OCI-LY1 (cell line): ENCODE results near the gene MMP11.

Experiments
- EZH2 ChIP-seq: fragments of 200-600 bp; sonication (generic), shearing (Covaris generic); IDR thresholded peaks from 2 replicates; pipeline ENCODE4 v1.8.0; 2017; ENCODE audit warnings: borderline replicate concordance, mixed run types, mild to moderate bottlenecking, antibody characterized with exemption, low read length, moderate library complexity, mixed read lengths
- TF ChIP-seq, protein P1 (sequence below): fragments of 200-600 bp; sonication (generic), shearing (Covaris generic); IDR thresholded peaks from 2 replicates; pipeline ENCODE4 v1.5.1; 2017; ENCODE audit warnings: mild to moderate bottlenecking, antibody characterized with exemption, low read length, moderate library complexity, mixed read lengths

DNA sequence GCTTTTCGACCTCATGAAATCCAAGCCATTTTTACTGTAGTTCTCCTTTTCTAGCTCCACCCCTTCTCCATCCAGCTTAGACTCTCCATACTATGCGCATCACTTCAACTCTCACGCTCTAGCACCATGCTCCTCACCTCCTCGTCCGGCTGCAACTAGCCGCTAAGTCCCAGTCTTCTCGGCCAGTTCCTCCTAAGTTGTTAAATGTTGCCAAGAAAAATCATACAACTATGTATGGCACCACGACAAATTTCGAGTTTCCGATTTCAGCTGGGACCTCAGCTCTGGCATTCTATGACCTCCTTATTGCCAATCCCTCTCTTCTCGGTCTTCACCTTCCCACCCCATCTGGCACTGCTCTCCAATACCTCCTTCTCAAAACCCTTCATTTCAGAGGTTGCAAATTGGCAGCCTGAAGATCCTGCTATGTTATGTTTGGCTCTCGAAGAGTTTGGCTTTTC, 22.8 kb upstream of the MMP11 start:
- TF ChIP-seq, protein P1, sequence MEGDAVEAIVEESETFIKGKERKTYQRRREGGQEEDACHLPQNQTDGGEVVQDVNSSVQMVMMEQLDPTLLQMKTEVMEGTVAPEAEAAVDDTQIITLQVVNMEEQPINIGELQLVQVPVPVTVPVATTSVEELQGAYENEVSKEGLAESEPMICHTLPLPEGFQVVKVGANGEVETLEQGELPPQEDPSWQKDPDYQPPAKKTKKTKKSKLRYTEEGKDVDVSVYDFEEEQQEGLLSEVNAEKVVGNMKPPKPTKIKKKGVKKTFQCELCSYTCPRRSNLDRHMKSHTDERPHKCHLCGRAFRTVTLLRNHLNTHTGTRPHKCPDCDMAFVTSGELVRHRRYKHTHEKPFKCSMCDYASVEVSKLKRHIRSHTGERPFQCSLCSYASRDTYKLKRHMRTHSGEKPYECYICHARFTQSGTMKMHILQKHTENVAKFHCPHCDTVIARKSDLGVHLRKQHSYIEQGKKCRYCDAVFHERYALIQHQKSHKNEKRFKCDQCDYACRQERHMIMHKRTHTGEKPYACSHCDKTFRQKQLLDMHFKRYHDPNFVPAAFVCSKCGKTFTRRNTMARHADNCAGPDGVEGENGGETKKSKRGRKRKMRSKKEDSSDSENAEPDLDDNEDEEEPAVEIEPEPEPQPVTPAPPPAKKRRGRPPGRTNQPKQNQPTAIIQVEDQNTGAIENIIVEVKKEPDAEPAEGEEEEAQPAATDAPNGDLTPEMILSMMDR = no peak
- no peak for TF ChIP-seq EZH2
